GM19035 (cell line): ENCODE measurements around the gene TTLL11.

Source experiments
- ATAC-seq: cut with Tn5 transposase; IDR thresholded peaks from one replicate; pipeline ENCODE4 v1.9.1; 2021; ENCODE audit not compliant: unreplicated experiment

The TTLL11 gene

GRCh38 chr9:121778252-121779225 lies 314.6 kb downstream of the TTLL11 start:
- ATAC-seq = no peak

DNA sequence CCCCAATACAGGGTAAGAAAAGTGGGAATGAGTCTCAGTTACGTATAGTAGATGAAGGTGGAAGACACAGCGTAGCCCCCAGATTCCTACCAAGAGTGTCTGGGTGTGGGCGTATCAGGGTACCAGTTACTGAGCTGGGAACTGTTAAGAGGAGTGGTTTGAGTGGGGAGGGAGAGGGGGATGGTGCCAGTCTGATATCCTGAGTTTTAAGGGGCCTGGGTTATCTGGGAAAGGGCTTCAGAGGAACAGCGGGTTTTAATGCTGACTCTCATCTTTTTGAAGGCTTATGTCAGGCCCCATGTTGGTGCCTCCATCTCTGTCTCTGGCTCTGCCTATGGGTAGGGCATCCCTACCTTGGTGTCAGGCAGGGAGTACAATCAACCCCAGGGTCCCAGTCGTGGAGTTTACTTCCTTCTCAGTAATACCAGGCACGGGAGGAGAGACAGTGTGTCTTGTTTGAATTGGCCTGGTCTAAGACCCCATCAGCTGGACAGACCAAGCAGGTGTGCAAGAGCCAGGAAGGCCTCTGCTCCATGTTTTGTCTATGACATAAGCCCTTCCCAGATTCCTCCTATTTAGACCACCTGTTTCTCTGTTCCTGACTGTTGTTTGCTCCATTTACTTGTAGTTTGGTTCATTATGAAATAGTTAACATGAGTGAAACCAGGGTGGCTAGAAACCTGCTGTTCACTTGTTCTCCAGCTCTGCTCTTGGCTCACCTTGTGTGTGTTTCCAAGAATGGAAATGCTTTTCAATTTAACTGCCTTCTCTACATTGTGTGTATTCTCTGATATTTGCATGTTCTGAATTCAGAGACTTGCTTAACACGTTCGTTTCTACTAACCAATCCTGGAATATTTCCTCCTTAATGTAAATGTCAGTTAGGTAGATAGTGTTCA lies 316.1 kb downstream of the TTLL11 start:
- ATAC-seq = no peak

GRCh38 chr9:121776001-121776738 lies 316.9 kb downstream of the TTLL11 start:
- no peak for ATAC-seq

DNA sequence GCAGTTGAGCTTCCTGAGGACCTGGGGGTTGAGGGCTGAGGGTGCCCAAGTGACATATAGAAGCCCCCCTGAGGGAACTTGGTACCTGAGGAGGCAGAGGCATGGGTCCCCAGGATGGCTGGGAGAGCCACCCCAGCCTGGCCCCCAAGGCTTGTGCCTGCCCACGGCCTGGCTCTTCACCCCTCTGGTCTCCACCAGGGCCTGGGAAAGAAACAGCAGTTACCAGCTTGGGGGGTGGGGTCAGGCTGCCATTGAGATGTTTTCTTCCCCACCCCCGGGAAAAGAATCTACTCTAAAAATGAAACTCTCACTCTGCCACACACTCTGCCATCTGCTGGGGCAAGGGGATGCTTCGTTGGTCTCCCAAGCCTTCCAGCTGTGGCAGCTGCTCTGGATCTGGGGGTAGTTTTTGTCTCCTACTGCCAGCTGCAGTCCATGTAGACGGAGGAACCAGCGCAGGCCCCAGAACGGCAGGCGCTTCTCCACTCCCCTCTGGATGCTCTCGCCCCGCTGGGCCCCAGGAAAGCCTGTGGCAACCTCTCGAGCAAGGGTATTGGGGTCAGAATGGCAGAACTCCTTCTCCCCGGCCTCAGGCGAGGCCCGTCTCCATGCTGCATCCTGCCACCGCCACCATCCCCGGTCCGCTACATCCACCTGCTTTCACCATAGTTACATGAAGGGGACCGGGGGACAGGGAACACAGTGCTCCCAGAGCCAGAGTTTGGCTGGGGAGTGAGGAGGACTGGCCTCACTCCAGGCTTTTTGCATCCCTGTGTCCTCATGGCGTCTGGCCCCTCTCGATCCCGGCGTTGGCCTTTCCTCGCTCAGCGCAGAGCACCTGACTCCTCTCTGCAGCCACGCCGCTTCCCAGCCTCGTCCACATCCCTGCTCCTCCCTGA lies 318.1 kb downstream of the TTLL11 start:
- ATAC-seq = no peak

GRCh38 chr9:121773954-121774714 lies 319.0 kb downstream of the TTLL11 start:
- no peak for ATAC-seq

DNA sequence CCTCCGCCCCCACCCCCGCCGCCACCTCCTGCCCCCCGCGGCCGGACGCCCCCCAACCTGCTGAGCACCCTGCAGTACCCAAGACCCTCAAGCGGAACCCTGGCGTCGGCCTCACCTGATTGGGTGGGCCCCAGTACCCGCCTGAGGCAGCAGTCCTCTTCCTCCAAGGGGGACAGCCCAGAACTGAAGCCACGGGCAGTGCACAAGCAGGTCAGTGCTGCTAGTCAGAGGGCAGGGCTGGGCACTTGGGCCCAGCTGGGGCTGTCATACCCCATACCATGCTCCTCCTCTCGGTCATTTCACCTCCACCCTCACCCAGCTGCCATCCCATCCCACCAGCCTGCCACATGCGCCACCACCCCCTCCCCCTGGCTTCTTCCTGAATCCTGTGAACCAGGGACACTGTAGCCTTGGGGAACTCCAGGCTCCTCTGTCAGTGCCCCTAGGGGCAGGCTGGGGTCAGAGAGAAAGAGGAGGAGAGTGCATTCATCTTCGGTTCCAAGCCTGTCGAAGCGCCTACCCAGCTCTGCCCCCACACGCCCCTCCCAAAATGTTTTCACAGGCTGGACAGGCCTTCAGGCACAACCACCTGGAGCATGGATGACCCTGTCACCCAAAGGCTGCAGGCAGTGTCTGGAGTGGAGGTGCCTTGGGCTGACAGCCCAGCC lies 319.7 kb downstream of the TTLL11 start:
- ATAC-seq = no peak

DNA sequence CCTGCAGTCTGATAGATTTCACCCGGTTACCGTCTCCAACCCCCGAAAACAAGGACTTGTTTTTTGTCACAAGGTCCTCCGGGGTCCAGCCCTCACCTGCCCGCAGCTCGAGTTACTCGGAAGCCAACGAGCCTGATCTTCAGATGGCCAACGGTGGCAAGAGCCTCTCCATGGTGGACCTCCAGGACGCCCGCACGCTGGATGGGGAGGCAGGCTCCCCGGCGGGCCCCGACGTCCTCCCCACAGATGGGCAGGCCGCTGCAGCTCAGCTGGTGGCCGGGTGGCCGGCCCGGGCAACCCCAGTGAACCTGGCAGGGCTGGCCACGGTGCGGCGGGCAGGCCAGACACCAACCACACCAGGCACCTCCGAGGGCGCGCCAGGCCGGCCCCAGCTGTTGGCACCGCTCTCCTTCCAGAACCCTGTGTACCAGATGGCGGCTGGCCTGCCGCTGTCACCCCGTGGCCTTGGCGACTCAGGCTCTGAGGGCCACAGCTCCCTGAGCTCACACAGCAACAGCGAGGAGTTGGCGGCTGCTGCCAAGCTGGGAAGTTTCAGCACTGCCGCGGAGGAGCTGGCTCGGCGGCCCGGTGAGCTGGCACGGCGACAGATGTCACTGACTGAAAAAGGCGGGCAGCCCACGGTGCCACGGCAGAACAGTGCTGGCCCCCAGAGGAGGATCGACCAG lies 320.4 kb downstream of the TTLL11 start:
- no peak for ATAC-seq
